ENCODE results near the gene AGPAT3. TPM values are rescaled to one million over a fixed set of nuclear protein-coding genes. Genes with fewer than 3 reads are reported as not detected.

The AGPAT3 gene
- total RNA-seq, 1 donor from 2014 or later: 39.1 TPM

GRCh38 chr21:43950481-43950880 is 85.5 kb downstream of the AGPAT3 start:
- no peak for TF ChIP-seq CTCF (conservative IDR thresholded peaks at IDR 0.05; ENCODE audit: low read depth, low read length)

GRCh38 chr21:43950936-43951335 is 85.9 kb downstream of the AGPAT3 start:
- TF ChIP-seq CTCF (conservative IDR thresholded peaks at IDR 0.05; ENCODE audit: low read depth, low read length): no peak
- H3K4me3 ChIP-seq (ENCODE audit: low read depth, low read length): no peak overlapping the region
- DNase-seq (ENCODE audit: low read depth): no peak

More at GRCh38 chr21:43950481-43950880, 85.5 kb downstream of the AGPAT3 start:
- no peak for DNase-seq (ENCODE audit: low read depth)
- no peak overlapping the region for H3K4me3 ChIP-seq (ENCODE audit: low read depth, low read length)

GRCh38 chr21:43951911-43952703 is 87.1 kb downstream of the AGPAT3 start:
- TF ChIP-seq CTCF (conservative IDR thresholded peaks at IDR 0.05; ENCODE audit: low read depth, low read length): no peak
- H3K4me3 ChIP-seq (ENCODE audit: low read depth, low read length): no peak overlapping the region
- DNase-seq (ENCODE audit: low read depth): no peak

- no peak for TF ChIP-seq CTCF (conservative IDR thresholded peaks at IDR 0.05; ENCODE audit: low read depth, low read length)
- H3K4me3 ChIP-seq (ENCODE audit: low read depth, low read length): no peak overlapping the region
- DNase-seq (ENCODE audit: low read depth): no peak
Observed at GRCh38 chr21:43953021-43953420, 88.0 kb downstream of the AGPAT3 start.

GRCh38 chr21:43954042-43954441 is 89.0 kb downstream of the AGPAT3 start:
- H3K4me3 ChIP-seq (ENCODE audit: low read depth, low read length): no peak overlapping the region

GRCh38 chr21:43954896-43955295 is 89.9 kb downstream of the AGPAT3 start:
- no peak for DNase-seq (ENCODE audit: low read depth)
- no peak overlapping the region for H3K4me3 ChIP-seq (ENCODE audit: low read depth, low read length)
- no peak for TF ChIP-seq CTCF (conservative IDR thresholded peaks at IDR 0.05; ENCODE audit: low read depth, low read length)

More at GRCh38 chr21:43954042-43954441, 89.0 kb downstream of the AGPAT3 start:
- DNase-seq (ENCODE audit: low read depth): no peak
- no peak for TF ChIP-seq CTCF (conservative IDR thresholded peaks at IDR 0.05; ENCODE audit: low read depth, low read length)
